Uterus (tissue), 2 donors: ENCODE measurements around the gene SSH2.

Experiments used
- POLR2A ChIP-seq, 2 donors: fragments of 450-650 bp; IDR thresholded peaks; one replicate each; pipeline ENCODE4 v1.6.1; 2016; ENCODE audit warnings: antibody characterized with exemption in 2 of 2, mild to moderate bottlenecking in 1 of 2, moderate library complexity in 1 of 2
- TF ChIP-seq, protein P1 (sequence below), 4 experiments: fragments of 200-600 bp in 2 of 4; fragments of 450-650 bp in 2 of 4; sonication (generic) in 2 of 4; IDR thresholded peaks; one replicate each; pipeline ENCODE4 v1.5.1; 2016 to 2019; ENCODE audit warnings: antibody characterized with exemption in 4 of 4, mild to moderate bottlenecking in 2 of 4, moderate library complexity in 1 of 4

DNA sequence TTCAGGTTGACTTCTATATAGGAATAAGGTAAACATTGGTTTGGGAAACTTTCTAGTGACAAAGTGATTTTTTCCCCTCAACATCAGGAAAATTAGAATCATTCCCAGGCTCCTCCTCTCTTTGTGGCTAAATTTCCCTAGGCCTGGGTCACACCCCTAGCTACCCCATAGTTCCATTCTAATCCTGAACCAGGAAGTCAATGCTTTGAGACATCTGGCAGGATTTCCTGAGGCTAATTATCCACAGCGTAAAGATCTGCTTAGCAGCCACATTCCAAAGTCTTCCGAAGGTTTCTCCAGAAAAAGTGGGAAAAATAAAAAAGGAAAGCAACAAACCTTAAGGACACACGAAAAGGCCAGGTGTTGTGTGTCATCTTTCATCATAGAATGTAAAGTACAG is 247.0 kb downstream of the SSH2 start:
- TF ChIP-seq, protein P1, sequence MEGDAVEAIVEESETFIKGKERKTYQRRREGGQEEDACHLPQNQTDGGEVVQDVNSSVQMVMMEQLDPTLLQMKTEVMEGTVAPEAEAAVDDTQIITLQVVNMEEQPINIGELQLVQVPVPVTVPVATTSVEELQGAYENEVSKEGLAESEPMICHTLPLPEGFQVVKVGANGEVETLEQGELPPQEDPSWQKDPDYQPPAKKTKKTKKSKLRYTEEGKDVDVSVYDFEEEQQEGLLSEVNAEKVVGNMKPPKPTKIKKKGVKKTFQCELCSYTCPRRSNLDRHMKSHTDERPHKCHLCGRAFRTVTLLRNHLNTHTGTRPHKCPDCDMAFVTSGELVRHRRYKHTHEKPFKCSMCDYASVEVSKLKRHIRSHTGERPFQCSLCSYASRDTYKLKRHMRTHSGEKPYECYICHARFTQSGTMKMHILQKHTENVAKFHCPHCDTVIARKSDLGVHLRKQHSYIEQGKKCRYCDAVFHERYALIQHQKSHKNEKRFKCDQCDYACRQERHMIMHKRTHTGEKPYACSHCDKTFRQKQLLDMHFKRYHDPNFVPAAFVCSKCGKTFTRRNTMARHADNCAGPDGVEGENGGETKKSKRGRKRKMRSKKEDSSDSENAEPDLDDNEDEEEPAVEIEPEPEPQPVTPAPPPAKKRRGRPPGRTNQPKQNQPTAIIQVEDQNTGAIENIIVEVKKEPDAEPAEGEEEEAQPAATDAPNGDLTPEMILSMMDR (IDR thresholded peaks at IDR 0.05) = no peak
- no peak for TF ChIP-seq POLR2A (IDR thresholded peaks at IDR 0.05)
